H1 (cell line): ENCODE measurements around the gene WDR37. TPM values are rescaled to one million over a fixed set of nuclear protein-coding genes. Genes with fewer than 3 reads are reported as not detected.
A peak's percentile ranks its signal among the peaks of the same experiment; 100 is the strongest.

ENCODE experiments used
- ASH2L ChIP-seq: fragments of 200-600, 300-600 bp; sonication (generic); IDR thresholded peaks from one replicate; pipeline ENCODE4 v1.7.1; 2017; ENCODE audit warnings: low read length
- BACH1 ChIP-seq: IDR thresholded peaks from 2 replicates; pipeline ENCODE4 v1.6.1; 2012; ENCODE audit warnings: low read length, improper control_type of control experiment
- CHD2 ChIP-seq: IDR thresholded peaks from 2 replicates; pipeline ENCODE4 v1.6.1; 2012; ENCODE audit warnings: low read length, improper control_type of control experiment
- CREB1 ChIP-seq: IDR thresholded peaks from 2 replicates; pipeline ENCODE4 v1.6.1; 2012; ENCODE audit warnings: inconsistent platforms
- CTBP2 ChIP-seq: IDR thresholded peaks from 2 replicates; pipeline ENCODE4 v1.7.0; 2011; ENCODE audit warnings: borderline replicate concordance, mild to moderate bottlenecking, moderate library complexity, mixed read lengths, low read length; ENCODE audit not compliant: insufficient read depth, insufficient read length
- EZH2 ChIP-seq: fragments of 200-600 bp; sonication (generic); IDR thresholded peaks from 2 replicates; pipeline ENCODE4 v1.7.1; 2012; ENCODE audit warnings: low read depth, mild to moderate bottlenecking, moderate library complexity, low read length, inconsistent platforms; ENCODE audit not compliant: severe bottlenecking
- GTF2F1 ChIP-seq: IDR thresholded peaks from 2 replicates; pipeline ENCODE4 v1.6.1; 2012; ENCODE audit warnings: low read depth, low read length, improper control_type of control experiment, borderline replicate concordance
- JUN ChIP-seq: IDR thresholded peaks from 2 replicates; pipeline ENCODE4 v1.6.1; 2011; ENCODE audit warnings: low read depth, mild to moderate bottlenecking, improper control_type of control experiment, low read length
- KDM5A ChIP-seq: fragments of 200-600 bp; IDR thresholded peaks from 2 replicates; pipeline ENCODE4 v1.7.1; 2012; ENCODE audit warnings: mild to moderate bottlenecking, low read length, inconsistent platforms, mixed read lengths
- PHF8 ChIP-seq: fragments of 200-600 bp; sonication (generic); conservative IDR thresholded peaks from 2 replicates; pipeline ENCODE4 v1.7.1; 2012; ENCODE audit warnings: low read depth, mild to moderate bottlenecking, inconsistent platforms, low read length, moderate library complexity
- POLR2A ChIP-seq, 2 experiments: IDR thresholded peaks; 1 replicate in 1 of 2; 2 replicates in 1 of 2; pipeline ENCODE4 v1.6.1; 2011; ENCODE audit warnings: low read depth in 2 of 2, low read length in 2 of 2, mild to moderate bottlenecking in 2 of 2; ENCODE audit errors: control extremely low read depth in 1 of 2
- RAD21 ChIP-seq, 2 experiments: IDR thresholded peaks in 1 of 2; conservative IDR thresholded peaks in 1 of 2; 2 replicates each; pipeline ENCODE4 v1.6.1; 2011; ENCODE audit warnings: low read depth in 2 of 2, low read length in 2 of 2, improper control_type of control experiment in 1 of 2, inconsistent platforms in 1 of 2, mild to moderate bottlenecking in 1 of 2, moderate library complexity in 1 of 2
- RFX5 ChIP-seq: IDR thresholded peaks from 2 replicates; pipeline ENCODE4 v1.6.1; 2011; ENCODE audit warnings: low read depth, low read length, improper control_type of control experiment, borderline replicate concordance
- RNF2 ChIP-seq: fragments of 200-900, 300-1000 bp; sonication (generic); IDR thresholded peaks from 2 replicates; pipeline ENCODE4 v1.7.1; 2016; ENCODE audit warnings: borderline replicate concordance, low read depth, mild to moderate bottlenecking, antibody characterized with exemption, low read length; ENCODE audit not compliant: poor library complexity, severe bottlenecking; ENCODE audit errors: missing control alignments
- SIRT6 ChIP-seq: IDR thresholded peaks from one replicate; pipeline ENCODE4 v1.7.1; 2012; ENCODE audit warnings: low read length, inconsistent platforms
- SIX5 ChIP-seq: IDR thresholded peaks from 2 replicates; pipeline ENCODE4 v1.6.1; 2011; ENCODE audit warnings: mild to moderate bottlenecking, low read depth, low read length
- SUZ12 ChIP-seq: fragments of 200-600 bp; sonication (generic); IDR thresholded peaks from 2 replicates; pipeline ENCODE4 v1.6.1; 2012; ENCODE audit warnings: mild to moderate bottlenecking, inconsistent platforms, low read length, moderate library complexity, mixed read lengths
- polyA plus RNA-seq, 7 experiments: library from polyadenylated mRNA; depleted of rRNA in 3 of 7; stranded (reverse) in 5 of 7; unstranded in 2 of 7; fragments of >200 nt in 5 of 7; fragments of 200-250 nt in 2 of 7; gene quantifications; 1 replicate in 5 of 7; 2 replicates in 1 of 7; 4 replicates in 1 of 7; pipeline versions ENCODE4 v1.2.1 to v1.2.3, GENCODE V29; 2011 to 2013; ENCODE audit warnings: missing spikeins in 2 of 7, mixed read lengths in 2 of 7
- total RNA-seq: library from RNA; stranded (reverse); fragmentation: NEBNext Ultra II Directional; extraction: Animal tissue kit (Norgen Biotek cat#: 25700); gene quantifications from 2 replicates; pipeline ENCODE4 v1.2.1, GENCODE V29; 2021

The WDR37 gene
- total and polyA plus RNA-seq, 2 of the 8 experiments (the other 6 are each of a cell fraction or from before 2014, with no cell fraction given) = 9.6 to 12.0 TPM

DNA sequence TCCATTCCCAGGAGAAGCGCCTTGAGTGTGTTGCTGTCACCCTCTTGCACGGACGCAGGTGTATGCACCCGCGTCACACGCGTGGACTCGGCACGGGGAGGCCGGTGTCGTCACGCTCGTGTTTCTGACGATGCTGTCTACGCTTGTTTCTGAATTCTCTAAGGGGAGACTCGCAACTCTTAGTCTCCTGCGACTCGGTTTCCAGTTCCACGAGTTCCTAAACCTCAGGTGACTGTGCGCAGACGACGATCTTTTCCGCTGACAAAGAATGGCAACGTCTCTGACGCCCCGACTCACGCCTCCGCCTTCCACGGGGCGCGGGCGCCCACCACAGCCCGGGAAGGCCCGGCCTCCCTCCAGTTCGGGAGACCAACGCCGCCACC, 7.8 kb upstream of the WDR37 start (continued):
- TF ChIP-seq CTBP2 (no peak), SIRT6 (no peak), SUZ12 (no peak), GTF2F1 (no peak), JUN (no peak), RFX5 (no peak), EZH2 (no peak), POLR2A (IDR thresholded peaks at IDR 0.05; ENCODE audit: control extremely low read depth in 1 of 2, low read depth in 2 of 2, low read length in 2 of 2) (no peak), PHF8 (no peak), SIX5 (no peak), ASH2L (peak; percentile 40), CREB1 (0 out of 2 replicates have a peak, but pooled peaks have one; percentile 28), RNF2 (no peak), RAD21 (IDR thresholded peaks at IDR 0.05 in 1 of 2, conservative IDR thresholded peaks at IDR 0.05 in 1 of 2; ENCODE audit: low read depth in 2 of 2, low read length in 2 of 2) (no peak), CHD2 (no peak), BACH1 (no peak), KDM5A (0 out of 2 replicates have a peak, but pooled peaks have one; percentile 18)
